ENCODE results near the gene EIF3F. TPM values are rescaled to one million over a fixed set of nuclear protein-coding genes. Genes with fewer than 3 reads are reported as not detected.

Gene EIF3F
- total and polyA plus RNA-seq, 2 of the 13 experiments (the other 11 are each of a cell fraction or from before 2014, with no cell fraction given): 109 to 191 TPM

GRCh38 chr11:8023831-8024555 is 36.9 kb downstream of the EIF3F start (continued):
- TF ChIP-seq ZBTB39 (CRISPR knock-in tag; IDR thresholded peaks at IDR 0.05): no peak
- TF ChIP-seq CEBPB (IDR thresholded peaks at IDR 0.05; ENCODE audit: borderline replicate concordance, low read depth, low read length): no peak
- no peak for TF ChIP-seq MLX (CRISPR knock-in tag; IDR thresholded peaks at IDR 0.05)
- TF ChIP-seq ZNF382 (CRISPR knock-in tag; IDR thresholded peaks at IDR 0.05; ENCODE audit: borderline replicate concordance): no peak
- no peak for TF ChIP-seq ZNF296 (CRISPR knock-in tag; conservative IDR thresholded peaks at IDR 0.05)

GRCh38 chr11:8025123-8025522 is 38.0 kb downstream of the EIF3F start:
- H4K20me1 ChIP-seq (ENCODE audit: insufficient read depth, low read length): no peaks in the 10 kb centered on the region
- no peak overlapping the region for H3K4me3 ChIP-seq (replicated peaks in 1 of 3; ENCODE audit: insufficient read depth in 1 of 3, low read depth in 2 of 3, low read length in 3 of 3)
- H3K9me3 ChIP-seq (ENCODE audit: low read length): no peaks in the 10 kb centered on the region
- ChIA-PET POLR2A (no interaction called here), CTCF (ENCODE audit: low intra/inter-chr PET ratio, low total read pairs) (no interaction called here)
- ATAC-seq: no peak
- H2AFZ ChIP-seq (ENCODE audit: low read length): no peak overlapping the region
- peaks cover 5 to 24% of the 10 kb centered on the region in 2 experiments for H3K27me3 ChIP-seq (ENCODE audit: control insufficient read depth in 1 of 2, insufficient read depth in 2 of 2, low read length in 2 of 2)
- FAIRE-seq: no peak
- no peak for DNase-seq (ENCODE audit: low spot score)
- H3K79me2 ChIP-seq (ENCODE audit: insufficient read depth, low read length): no peaks in the 10 kb centered on the region
- H3K9ac ChIP-seq (ENCODE audit: insufficient read depth, low read depth, low read length): no peak overlapping the region
- H3K27ac ChIP-seq (ENCODE audit: extremely low read length, insufficient read depth, low read length): no peak overlapping the region
- no peaks in the 10 kb centered on the region for H3K36me3 ChIP-seq (replicated peaks in 1 of 2; ENCODE audit: control insufficient read depth in 1 of 2, insufficient read depth in 2 of 2, low read length in 2 of 2)
- H3K4me1 ChIP-seq (ENCODE audit: insufficient read depth, low read length): peaks cover 10% of the 10 kb centered on the region
- WGBS (ENCODE audit: low lambda C conversion rate): 5% methylated on average over 3 of the region's 3 CpGs
- H3K4me2 ChIP-seq (ENCODE audit: low read depth, low read length): no peak overlapping the region
- BruUV-seq (replicated peaks): no TSS peak
- in situ Hi-C loops (cut with HindIII; ENCODE audit: extremely low pct_ligation_motif_present, low pct_unique_long_range_greater_than_20kb): no loop called here
- intact Hi-C loops (cut with micrococcal nuclease; ENCODE audit: unreplicated experiment): no loop called here
- TF ChIP-seq ZFP82 (CRISPR knock-in tag; IDR thresholded peaks at IDR 0.05; ENCODE audit: borderline replicate concordance) (no peak), RFXAP (CRISPR knock-in tag; IDR thresholded peaks at IDR 0.05; ENCODE audit: borderline replicate concordance) (no peak), ZNF329 (CRISPR knock-in tag; IDR thresholded peaks at IDR 0.05; ENCODE audit: low read depth) (no peak), HCFC1 (IDR thresholded peaks at IDR 0.05; ENCODE audit: low read depth, low read length) (no peak), ISX (CRISPR knock-in tag; conservative IDR thresholded peaks at IDR 0.05) (no peak), ZBTB7B (CRISPR knock-in tag; IDR thresholded peaks at IDR 0.05) (no peak), ZNF547 (CRISPR knock-in tag; IDR thresholded peaks at IDR 0.05) (no peak), FOXJ3 (CRISPR knock-in tag; IDR thresholded peaks at IDR 0.05; ENCODE audit: borderline replicate concordance) (no peak), KMT2A (CRISPR knock-in tag; IDR thresholded peaks at IDR 0.05) (no peak), ZFYVE20 (CRISPR knock-in tag; IDR thresholded peaks at IDR 0.05; ENCODE audit: borderline replicate concordance, low read depth) (no peak), TRIM22 (IDR thresholded peaks at IDR 0.05) (no peak), SMC3 (IDR thresholded peaks at IDR 0.05; ENCODE audit: low read length) (no peak), ZIK1 (CRISPR knock-in tag; IDR thresholded peaks at IDR 0.05; ENCODE audit: borderline replicate concordance, low read depth) (no peak), ZNF30 (CRISPR knock-in tag; IDR thresholded peaks at IDR 0.05) (no peak)

All from HepG2 (cell line).